ENCODE results near the gene TUBA8.
"Not testable (repeated sequence)": the region's sequence is repeated elsewhere in the genome, so short reads cannot be mapped to it uniquely, and the experiment has no call there.

- not testable (repeated sequence) for TF ChIP-seq CTCF (conservative IDR thresholded peaks at IDR 0.05 in 1 of 2, IDR thresholded peaks at IDR 0.05 in 1 of 2; ENCODE audit: low read depth in 1 of 2, low read length in 2 of 2); EZH2 (IDR thresholded peaks at IDR 0.05; ENCODE audit: low read length, missing control alignments)
Measured at GRCh38 chr22:18141004-18141403, 30.4 kb downstream of the TUBA8 start.

Measured in fibroblast of lung (primary cell).